Measurements from ENCODE around the gene CNFN.
A peak's percentile ranks its signal among the peaks of the same experiment; 100 is the strongest.

CNFN gene

DNA sequence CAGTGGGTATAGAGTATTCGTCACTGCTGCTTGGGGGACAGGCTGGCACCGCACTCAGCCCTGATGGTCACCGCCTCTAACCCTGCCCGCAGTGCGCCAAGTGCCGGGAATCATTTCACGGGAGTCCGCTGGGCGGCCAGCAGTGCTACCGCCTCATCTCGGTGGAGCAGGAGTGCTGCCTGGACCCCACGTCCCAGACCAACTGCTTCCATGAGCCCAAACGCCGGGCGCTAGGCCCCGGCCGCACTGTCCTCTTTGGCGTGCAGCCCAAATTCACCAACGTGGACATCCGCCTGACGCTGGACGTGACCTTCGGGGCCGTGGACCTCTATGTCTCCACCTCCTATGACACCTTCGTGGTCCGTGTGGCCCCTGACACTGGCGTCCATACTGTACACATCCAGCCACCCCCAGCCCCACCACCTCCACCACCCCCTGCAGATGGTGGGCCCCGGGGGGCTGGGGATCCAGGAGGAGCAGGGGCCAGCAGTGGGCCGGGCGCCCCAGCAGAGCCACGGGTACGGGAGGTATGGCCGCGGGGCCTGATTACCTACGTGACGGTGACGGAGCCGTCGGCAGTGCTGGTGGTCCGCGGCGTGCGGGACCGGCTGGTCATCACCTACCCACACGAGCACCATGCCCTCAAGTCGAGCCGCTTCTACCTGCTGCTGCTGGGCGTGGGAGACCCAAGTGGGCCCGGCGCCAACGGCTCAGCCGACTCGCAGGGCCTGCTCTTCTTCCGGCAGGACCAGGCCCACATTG lies 14.5 kb downstream of the CNFN start:
- no peak for DNase-seq (ENCODE audit: low read depth)

DNA sequence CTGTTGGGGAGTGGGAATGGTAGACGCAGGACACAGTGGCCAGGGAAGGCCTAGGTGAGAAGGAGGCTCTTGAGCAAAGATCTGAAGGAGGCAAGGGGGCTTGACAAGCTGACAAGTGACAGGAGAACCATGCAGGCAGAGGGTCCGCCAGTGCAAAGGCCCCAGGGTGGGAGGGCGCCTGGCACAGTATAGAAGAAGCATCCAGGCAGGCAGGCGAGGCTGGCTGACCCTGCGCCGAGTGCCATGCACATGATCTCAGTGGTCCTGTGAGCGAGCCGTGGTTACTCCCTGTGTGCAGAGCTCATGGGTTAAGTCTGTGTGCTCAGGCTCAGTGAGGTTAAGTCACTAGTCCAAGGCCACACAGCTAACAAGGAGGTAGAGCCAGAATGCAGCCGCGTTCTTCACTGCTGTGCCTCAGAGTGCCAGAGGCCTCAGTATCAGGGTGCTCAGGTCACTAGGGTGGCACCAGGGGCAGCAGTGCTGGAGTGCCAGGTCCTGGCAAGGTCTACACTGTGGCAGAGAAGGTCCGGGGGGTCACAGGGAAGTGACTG lies 15.2 kb downstream of the CNFN start:
- no peak for DNase-seq (ENCODE audit: low read depth)

DNA sequence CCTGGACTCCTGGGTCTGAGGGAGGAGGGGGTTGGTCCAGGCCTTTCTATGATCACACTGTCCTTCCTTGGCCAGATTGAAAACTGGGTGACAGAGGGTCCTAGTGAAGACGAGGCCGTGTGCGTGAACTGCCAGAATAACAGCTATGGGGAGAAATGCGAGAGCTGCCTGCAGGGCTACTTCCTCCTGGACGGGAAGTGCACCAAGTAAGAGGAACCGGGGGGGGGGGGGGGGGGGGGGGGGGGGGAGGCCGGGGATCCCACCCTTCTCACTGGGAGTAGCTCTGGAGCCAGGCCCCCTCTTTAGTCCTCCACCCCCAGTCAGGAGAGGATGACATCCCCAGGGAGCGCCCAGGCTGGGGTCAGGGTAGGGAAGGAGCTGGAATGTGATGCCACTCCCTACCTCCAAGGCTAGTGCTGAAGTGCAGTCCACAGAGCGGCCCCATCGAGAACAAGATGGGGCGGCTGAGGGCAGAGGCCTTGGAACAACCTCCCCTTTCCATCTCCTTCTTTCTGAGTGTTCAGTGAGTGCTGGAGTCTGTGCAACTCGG lies 19.4 kb downstream of the CNFN start:
- no peak for DNase-seq (ENCODE audit: low read depth)

DNA sequence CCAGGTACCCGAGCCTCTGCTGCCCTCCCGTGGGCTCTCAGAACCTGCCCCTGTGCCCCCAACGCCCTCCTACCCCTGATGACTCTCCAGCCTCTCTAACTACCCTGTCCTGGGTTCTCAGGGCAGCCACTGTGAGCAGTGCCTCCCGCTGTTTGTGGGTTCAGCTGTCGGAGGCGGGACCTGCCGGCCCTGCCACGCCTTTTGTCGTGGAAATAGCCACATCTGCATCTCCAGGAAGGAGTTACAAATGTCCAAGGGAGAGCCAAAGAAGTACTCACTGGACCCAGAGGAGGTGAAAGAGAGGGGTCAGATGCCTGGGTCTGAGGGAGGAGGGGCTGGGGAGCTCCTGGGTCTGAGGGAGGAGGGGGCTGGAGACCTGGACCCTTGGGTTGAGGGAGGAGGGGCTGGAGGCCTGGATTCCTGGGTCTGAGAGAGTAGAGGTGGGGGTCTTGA lies 20.0 kb downstream of the CNFN start:
- no peak for DNase-seq (ENCODE audit: low read depth)

DNA sequence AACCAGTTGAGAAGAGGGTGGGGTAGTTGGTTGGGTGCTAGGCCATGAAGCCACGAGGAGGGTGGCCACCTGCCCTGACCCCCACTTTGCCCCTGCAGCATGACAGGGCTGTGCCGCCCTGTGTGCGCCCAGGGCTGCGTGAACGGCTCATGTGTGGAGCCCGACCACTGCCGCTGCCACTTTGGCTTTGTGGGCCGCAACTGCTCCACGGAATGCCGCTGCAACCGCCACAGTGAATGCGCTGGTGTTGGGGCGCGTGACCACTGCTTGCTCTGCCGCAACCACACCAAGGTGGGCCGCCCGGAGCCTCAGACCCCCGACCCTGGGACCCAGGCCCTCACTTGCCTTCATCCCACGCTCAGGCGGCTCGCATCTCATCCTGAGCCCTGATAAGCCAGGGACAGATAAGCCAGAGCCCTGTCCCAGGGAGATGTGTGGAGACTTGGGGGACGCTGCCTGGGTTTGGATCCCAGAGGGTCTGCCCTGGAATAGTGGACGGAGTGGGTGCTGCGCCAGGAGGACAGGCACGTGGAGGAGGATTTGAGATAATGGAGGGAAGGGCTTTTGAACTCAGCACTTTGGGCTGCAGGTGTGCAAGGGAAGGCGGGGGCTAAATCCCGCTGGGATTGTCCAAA lies 20.5 kb downstream of the CNFN start:
- no peak for DNase-seq (ENCODE audit: low read depth)

DNA sequence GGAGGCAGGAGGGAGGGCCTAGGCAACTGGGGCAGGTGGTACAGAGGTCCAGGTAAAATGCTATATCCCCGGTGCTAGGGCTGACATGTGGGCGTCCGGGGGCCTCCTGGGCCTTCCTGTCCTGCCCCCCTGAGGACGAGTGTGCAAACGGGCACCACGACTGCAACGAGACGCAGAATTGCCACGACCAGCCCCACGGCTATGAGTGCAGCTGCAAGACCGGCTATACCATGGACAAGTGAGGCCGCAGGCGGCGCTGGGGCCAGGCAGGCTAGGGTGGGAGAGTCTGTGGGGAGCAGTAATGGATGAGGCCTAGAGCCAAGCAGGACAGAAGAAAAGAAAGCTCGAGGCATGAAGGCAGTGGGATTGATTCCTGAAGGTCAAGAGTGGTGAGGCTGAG lies 21.3 kb downstream of the CNFN start:
- no peak for DNase-seq (ENCODE audit: low read depth)

DNA sequence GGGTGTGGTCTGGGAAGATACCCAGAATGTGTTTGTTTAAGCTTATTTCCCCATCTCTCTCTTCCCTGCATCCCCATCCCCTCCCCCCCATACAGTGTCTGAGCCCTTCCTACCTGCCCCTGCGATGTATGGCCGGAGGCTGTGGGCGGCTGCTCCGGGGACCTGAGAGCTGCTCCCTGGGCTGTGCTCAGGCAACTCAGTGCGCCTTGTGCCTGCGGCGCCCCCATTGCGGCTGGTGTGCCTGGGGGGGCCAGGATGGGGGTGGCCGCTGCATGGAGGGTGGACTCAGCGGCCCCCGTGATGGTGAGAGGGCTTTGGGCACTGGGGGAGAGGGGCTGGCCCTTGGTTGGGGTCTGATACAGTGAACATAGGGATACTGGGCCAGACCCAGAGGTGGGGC lies 21.7 kb downstream of the CNFN start:
- DNase-seq (ENCODE audit: low read depth), result no peak

DNA sequence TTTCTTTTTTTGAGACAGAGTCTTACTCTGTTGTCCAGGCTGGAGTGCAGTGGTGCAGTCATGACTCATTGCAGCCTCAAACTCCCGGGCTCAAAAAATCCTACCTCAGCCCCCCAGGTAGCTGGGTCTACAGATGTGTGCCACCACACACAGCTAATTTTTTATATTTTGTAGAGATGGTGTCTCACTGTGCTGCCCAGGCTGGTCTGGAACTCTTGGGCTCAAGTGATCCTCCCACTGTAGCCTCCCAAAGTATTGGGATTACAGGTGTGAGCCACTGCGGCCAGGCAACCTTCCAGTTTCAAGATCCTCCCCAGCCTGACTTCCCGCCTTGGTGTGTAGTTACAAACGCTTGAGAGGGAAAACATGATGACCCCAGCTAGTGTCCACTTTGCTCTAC lies 22.2 kb downstream of the CNFN start:
- no peak for DNase-seq (ENCODE audit: low read depth)

DNA sequence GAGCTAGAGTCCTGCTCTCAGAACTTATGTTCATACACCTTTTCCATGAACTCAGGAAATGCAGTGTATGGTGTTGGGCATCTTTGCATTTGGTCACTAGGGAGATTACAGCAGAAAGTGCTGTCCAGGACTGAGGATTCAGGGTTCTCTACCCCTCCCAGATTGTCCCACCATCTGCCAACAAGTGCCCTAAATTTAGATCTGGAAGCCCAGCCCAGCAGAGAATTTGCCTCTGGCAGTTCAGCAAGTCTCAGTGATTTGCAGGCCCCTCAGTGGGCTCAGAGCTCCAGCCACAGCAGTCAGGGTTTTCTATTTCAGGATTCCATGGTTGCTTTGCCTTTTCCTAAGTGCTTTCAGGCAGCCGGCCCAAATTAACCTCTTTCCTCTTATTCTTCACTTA lies 23.4 kb downstream of the CNFN start:
- DNase-seq (ENCODE audit: low read depth), result no peak

DNA sequence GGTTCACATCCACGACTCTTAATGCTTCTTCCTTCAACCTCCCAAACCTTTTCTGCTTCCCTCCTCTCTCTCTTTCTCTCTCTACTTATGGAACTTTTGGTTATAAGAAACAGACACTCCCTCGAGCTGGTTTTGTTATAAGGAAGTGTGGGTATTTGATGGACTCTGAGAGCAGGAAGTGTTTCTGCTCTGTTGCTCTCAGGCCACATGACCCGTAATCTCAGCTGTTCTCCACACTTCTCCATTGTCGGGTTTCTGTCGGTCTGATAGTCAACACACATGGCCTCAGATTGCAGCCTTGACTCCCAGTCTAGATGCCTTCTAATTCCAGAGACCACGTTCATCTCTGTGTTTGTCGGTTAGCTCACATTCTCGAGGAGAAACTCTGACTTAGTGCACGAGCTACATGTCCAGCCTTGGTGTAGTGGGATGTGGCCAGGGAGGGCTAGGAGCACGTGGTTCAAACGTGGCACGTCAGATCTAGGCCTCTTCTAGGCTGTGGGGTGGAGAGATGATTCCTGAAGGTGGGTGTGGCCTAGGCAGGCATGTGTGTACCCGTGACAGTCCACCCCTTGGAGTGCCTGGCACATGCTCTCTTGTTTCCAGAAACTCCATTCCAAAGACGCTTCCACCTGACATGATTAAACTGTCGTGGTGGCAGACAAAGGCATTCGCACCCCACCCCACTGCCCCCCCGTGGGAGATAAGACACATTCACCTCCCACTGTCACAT lies 26.3 kb downstream of the CNFN start:
- DNase-seq (ENCODE audit: low read depth), result no peak

DNA sequence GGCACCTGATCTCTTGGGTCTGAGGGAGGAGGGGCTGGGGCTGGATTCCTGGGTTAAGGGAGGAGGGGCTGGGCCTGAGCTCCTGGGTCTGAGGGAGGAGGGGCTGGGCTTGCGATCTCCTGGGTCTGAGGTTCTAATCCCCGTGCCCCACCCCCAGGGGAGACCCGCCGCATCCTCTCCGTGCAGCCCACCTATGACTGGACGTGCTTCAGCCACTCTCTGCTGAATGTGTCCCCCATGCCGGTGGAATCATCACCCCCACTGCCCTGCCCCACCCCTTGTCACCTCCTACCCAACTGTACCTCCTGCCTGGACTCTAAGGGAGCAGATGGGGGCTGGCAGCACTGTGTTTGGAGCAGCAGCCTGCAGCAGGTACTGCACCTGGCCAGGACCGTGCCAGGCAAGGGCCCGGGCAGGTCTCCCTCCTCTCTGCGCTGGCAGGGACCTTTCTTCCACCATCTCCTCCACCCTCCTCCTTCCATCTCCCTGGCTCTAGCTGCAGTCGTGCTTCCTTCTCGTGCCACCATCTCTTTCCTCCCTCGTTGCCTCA lies 27.1 kb downstream of the CNFN start:
- DNase-seq (ENCODE audit: low read depth), result no peak

DNA sequence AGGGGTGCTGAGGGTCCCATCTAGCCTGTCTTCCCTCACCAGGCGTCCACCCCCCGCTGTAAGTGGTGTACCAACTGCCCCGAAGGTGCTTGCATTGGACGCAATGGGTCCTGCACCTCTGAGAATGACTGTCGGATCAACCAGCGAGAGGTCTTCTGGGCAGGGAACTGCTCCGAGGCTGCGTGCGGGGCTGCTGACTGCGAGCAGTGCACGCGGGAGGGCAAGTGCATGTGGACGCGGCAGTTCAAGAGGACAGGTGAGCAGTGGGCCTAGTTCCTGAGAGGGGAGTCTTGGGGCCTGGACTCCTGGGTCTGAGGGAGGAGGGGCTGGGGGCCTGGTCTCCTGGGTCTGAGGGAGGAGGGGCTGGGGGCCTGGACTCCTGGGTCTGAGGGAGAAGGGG lies 27.8 kb downstream of the CNFN start:
- DNase-seq (ENCODE audit: low read depth), result no peak

DNA sequence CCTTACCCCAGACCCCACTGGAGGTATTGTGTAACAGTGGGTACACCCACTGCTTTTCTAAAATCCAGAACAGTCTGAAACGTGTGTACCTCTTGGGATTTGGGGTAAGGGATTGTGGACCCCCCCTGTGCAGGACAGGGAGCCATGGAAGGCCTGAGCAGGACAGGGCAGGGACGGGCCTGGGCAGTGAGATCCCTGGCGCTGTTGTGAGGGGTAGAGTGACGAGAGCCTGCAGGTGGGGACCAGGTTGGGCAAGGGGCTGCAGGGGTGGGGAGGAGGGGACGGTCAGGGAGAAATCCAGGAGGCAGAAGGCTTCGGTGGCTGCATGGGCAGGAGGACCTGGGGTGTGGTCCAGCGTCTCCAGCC lies 28.6 kb downstream of the CNFN start:
- no peak for DNase-seq (ENCODE audit: low read depth)

DNA sequence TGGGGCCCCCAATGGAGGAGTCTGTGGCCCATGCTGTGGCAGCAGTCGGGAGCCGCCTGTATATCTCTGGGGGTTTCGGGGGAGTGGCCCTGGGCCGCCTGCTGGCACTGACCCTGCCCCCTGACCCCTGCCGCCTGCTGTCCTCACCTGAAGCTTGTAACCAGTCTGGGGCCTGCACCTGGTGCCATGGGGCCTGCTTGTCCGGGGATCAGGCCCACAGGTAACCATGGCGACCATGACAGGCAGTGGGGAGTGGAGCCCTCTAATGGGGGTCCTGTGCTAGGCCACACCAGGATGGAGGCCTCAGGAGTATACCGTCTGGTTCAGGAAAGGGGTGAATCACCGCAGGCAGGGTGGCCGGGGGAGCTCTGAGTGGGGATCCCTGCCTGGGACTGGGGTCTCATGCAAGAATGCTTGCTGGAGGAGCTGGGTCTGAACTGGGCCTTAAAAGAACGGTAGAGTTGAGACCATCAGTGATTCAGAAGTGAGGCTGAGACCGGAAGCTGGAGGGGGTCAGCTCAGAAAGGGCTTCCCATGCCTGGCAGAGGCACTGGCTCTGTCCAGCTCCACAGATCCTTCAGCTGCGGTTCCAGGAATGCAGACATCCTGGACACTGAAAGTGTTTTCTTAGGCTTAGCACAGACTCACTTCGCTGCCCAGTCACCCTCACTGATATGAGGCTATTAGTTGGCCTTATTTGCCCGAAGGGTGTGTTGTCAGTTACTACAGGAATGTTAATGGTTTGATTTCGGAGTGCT lies 29.1 kb downstream of the CNFN start:
- DNase-seq (ENCODE audit: low read depth), result peak; percentile 5

DNA sequence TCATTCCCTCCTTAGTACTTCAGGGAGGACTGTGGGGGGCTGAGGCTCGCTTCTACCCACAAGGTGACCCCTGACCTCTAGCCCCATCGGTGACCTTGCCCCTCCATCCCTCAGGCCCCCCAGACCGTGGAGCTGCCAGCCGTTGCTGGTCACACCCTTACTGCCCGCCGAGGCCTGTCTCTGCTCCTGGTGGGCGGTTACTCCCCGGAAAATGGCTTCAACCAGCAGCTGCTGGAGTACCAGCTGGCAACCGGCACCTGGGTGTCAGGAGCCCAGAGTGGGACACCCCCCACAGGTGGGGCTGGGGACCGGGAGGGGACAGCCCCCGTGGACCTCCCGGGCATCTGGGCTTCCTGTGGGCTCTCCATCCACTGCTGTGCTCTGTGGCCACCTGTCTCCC lies 32.8 kb downstream of the CNFN start:
- no peak for DNase-seq (ENCODE audit: low read depth)

DNA sequence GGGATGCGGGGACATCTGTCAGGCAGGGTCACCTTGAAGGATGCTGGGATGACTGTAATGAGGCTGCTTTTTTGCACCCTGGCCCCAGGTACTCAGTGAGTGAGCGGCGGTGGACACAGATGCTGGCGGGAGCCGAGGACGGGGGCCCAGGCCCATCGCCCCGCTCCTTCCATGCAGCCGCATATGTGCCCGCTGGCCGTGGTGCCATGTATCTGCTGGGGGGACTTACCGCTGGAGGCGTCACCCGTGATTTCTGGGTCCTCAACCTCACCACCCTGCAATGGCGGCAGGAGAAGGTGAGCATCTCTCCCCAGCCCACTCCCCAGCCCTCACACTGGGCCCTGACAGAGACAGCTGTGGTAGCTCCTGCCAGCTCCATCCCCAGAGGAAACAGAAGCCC lies 33.4 kb downstream of the CNFN start:
- no peak for DNase-seq (ENCODE audit: low read depth)

DNA sequence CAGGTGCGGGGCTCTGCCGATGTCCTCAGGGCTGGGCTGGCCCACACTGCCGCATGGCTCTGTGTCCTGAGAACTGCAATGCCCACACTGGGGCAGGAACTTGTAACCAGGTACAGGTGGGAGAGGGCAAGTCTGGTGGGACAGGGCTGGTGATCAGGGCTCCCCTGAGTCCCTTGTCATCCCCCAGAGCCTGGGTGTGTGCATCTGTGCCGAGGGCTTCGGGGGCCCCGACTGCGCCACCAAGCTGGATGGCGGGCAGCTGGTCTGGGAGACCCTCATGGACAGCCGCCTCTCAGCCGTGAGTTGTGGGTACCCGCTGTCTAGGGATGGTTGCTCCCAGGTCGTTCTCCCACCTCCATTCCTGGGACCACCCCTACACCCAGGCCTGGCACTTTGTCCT lies 34.2 kb downstream of the CNFN start:
- no peak for DNase-seq (ENCODE audit: low read depth)

DNA sequence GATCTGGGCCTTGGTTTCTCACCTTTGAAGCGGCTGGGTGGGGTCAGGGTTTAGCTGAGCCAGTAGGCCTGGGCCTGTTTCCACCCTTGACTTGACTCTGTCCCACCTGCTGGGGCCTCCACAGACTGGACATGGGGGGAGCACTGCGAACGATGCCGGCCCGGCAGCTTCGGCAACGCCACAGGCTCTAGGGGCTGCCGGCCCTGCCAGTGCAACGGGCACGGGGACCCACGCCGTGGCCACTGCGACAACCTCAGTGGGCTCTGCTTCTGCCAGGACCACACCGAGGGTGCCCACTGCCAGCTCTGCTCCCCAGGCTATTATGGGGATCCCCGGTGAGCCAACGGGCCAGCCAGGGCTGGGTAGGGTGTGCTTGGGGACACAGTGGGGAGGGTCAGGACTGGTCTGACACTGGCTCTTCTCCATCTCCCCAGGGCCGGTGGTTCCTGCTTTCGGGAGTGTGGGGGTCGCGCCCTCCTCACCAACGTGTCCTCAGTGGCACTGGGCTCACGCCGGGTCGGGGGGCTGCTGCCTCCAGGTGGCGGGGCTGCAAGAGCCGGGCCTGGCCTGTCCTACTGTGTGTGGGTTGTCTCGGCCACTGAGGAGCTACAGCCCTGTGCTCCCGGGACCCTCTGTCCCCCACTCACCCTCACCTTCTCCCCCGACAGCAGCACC lies 36.6 kb downstream of the CNFN start:
- DNase-seq (ENCODE audit: low read depth), result no peak

DNA sequence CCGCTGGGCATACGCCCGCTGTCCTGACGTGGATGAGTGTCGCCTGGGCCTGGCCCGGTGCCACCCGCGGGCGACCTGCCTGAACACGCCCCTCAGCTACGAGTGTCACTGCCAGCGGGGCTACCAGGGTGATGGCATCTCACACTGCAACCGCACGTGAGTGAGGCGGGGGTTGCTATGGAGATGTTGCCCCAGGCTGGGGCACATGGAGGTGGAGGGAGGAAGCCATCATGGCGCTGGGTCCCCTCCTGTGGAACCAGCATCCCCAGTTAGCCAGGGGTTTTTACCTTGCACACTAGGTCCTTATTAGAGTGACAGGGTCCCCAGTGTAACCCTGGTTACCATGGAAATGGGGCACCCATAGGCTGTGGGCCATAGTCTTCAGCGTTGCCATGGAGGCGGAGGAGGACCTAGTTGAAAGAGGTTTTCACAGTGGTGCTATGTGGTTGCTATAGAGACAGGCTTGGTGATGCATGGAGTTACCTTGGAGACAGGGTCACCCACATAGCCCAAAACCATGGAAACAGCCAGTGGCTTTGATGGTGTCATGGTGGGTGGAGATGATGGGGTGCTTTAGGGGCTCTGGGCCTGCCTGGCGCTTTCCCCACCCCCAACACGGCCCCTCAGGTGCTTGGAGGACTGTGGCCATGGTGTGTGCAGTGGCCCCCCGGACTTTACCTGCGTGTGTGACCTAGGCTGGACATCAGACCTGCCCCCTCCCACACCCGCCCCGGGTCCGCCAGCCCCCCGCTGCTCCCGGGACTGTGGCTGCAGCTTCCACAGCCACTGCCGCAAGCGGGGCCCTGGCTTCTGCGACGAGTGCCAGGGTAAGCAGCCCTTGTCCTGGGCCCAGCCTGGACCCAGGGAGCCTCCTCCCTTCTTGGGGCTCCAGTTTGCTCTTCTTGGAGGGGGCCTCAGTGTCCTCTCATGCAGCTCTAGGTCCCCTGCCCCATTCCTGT lies 37.5 kb downstream of the CNFN start:
- DNase-seq (ENCODE audit: low read depth), result no peak

All from stromal cell of bone marrow (primary cell).